K562 (cell line): ENCODE data around the gene TKTL2.

Experiments
- EGR1 ChIP-seq: fragments of 450-650 bp; conservative IDR thresholded peaks from 2 replicates; pipeline ENCODE4 v1.6.1; 2017; ENCODE audit warnings: mild to moderate bottlenecking
- GABPB1 ChIP-seq: sonication (generic); formaldehyde crosslinking; IDR thresholded peaks from 2 replicates; pipeline ENCODE4 v1.8.0; 2022; ENCODE audit warnings: mild to moderate bottlenecking, missing genetic modification reagents
- LEF1 ChIP-seq: fragments of 450-650 bp; IDR thresholded peaks from 2 replicates; pipeline ENCODE4 v1.6.1; 2016; ENCODE audit warnings: mild to moderate bottlenecking
- MAZ ChIP-seq, 2 experiments: fragments of 450-650 bp in 1 of 2; sonication (generic) in 1 of 2; formaldehyde crosslinking; IDR thresholded peaks in 1 of 2; conservative IDR thresholded peaks in 1 of 2; 2 replicates each; pipeline versions ENCODE4 v1.4.0 to v1.5.0; 2020; ENCODE audit warnings: mild to moderate bottlenecking in 1 of 2, missing genetic modification reagents in 1 of 2
- ZNF197 ChIP-seq: fragments of 200-800 bp; sonication (Bioruptor generic); IDR thresholded peaks from 2 replicates; pipeline ENCODE4 v1.6.1; 2016; ENCODE audit warnings: low read depth, missing genetic modification characterization, missing compliant biosample characterization
- ZNF77 ChIP-seq: fragments of 250-450 bp; sonication (Bioruptor Pico); IDR thresholded peaks from 2 replicates; pipeline ENCODE4 v1.5.0; 2020
- TF ChIP-seq, protein P1 (sequence below): fragments of 450-650 bp; conservative IDR thresholded peaks from 2 replicates; pipeline ENCODE4 v1.6.1; 2016; ENCODE audit warnings: missing genetic modification characterization, low read depth, mild to moderate bottlenecking, missing compliant biosample characterization, moderate library complexity

DNA sequence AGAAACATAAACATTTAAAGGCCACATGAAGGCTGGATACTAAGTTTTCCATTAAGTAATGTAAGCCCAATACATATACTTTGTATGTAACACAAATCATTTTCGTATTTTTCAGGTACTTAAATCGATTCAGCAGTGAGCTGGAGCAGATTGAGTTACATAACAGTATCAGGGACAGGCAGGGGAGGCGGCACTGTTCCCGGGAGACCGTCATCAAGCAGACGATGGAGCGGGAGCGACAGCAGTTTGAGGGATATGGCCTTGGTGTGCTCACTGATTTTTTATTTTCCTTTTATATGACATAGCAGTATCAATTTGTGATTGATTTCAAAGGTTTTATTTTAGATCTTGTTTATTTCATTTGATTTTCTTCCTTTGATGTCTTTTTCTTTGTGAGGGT lies 41.6 kb upstream of the TKTL2 start:
- no peak for TF ChIP-seq ZNF197 (CRISPR knock-in tag)
- TF ChIP-seq LEF1, result no peak
- TF ChIP-seq, protein P1, sequence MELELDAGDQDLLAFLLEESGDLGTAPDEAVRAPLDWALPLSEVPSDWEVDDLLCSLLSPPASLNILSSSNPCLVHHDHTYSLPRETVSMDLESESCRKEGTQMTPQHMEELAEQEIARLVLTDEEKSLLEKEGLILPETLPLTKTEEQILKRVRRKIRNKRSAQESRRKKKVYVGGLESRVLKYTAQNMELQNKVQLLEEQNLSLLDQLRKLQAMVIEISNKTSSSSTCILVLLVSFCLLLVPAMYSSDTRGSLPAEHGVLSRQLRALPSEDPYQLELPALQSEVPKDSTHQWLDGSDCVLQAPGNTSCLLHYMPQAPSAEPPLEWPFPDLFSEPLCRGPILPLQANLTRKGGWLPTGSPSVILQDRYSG, result no peak
- TF ChIP-seq MAZ (CRISPR knock-in tag; conservative IDR thresholded peaks at IDR 0.05 in 1 of 2, IDR thresholded peaks at IDR 0.05 in 1 of 2), result no peak
- no peak for TF ChIP-seq EGR1
- TF ChIP-seq GABPB1 (CRISPR knock-in tag), result no peak
- TF ChIP-seq ZNF77 (CRISPR knock-in tag), result no peak
